GM23338 (cell line): ENCODE results near the gene KBTBD12. TPM values are rescaled to one million over a fixed set of nuclear protein-coding genes. Genes with fewer than 3 reads are reported as not detected.

Experiments used
- ATAC-seq: fragments of 200-7000 bp; cut with Tn5 transposase; 3 replicates; pipeline ENCODE4 v1.9.1; 2020
- DNase-seq: peaks from one replicate; pipeline ENCODE4 v3.0.0-alpha.2; 2015; ENCODE audit warnings: low spot score
- H2AFZ ChIP-seq: fragments of 200-600 bp; sonication (generic); 2 replicates; pipeline ENCODE4 v1.8.0; 2016; ENCODE audit warnings: antibody characterized with exemption, mild to moderate bottlenecking, moderate library complexity
- H3F3A ChIP-seq: fragments of 200-600 bp; sonication (generic); replicated peaks from 2 replicates; pipeline ENCODE4 v1.8.0; 2017; ENCODE audit warnings: antibody characterized with exemption, mixed run types, low read depth
- H3K27ac ChIP-seq: fragments of 200-600 bp; sonication (generic); 2 replicates; pipeline ENCODE4 v1.6.1; 2016; ENCODE audit warnings: low read depth
- H3K27me3 ChIP-seq: fragments of 200-600 bp; sonication (generic); 2 replicates; pipeline ENCODE4 v1.8.0; 2016; ENCODE audit warnings: mild to moderate bottlenecking, mixed run types, moderate library complexity; ENCODE audit not compliant: insufficient read depth
- H3K36me3 ChIP-seq: fragments of 200-600 bp; sonication (generic); 2 replicates; pipeline ENCODE4 v1.8.0; 2016; ENCODE audit warnings: mild to moderate bottlenecking; ENCODE audit not compliant: insufficient read depth
- H3K4me1 ChIP-seq: fragments of 200-600 bp; sonication (generic); 2 replicates; pipeline ENCODE4 v1.8.0; 2016; ENCODE audit warnings: mild to moderate bottlenecking, moderate library complexity; ENCODE audit not compliant: insufficient read depth
- H3K4me2 ChIP-seq: fragments of 200-600 bp; sonication (generic); 2 replicates; pipeline ENCODE4 v1.7.1; 2017; ENCODE audit warnings: mixed run types
- H3K4me3 ChIP-seq: fragments of 200-600 bp; sonication (generic); 2 replicates; pipeline ENCODE4 v1.6.1; 2016; ENCODE audit warnings: mixed run types
- H3K79me2 ChIP-seq: fragments of 200-600 bp; sonication (generic); replicated peaks from 2 replicates; pipeline ENCODE4 v1.8.0; 2017; ENCODE audit warnings: mild to moderate bottlenecking; ENCODE audit not compliant: insufficient read depth
- H3K9me2 ChIP-seq: fragments of 200-600 bp; sonication (generic); 2 replicates; pipeline ENCODE4 v1.8.0; 2017; ENCODE audit not compliant: insufficient read depth
- H4K20me1 ChIP-seq: fragments of 200-600 bp; sonication (generic); replicated peaks from 2 replicates; pipeline ENCODE4 v1.8.0; 2017; ENCODE audit warnings: mild to moderate bottlenecking; ENCODE audit not compliant: insufficient read depth
- H3K27ac Mint-ChIP-seq: 2 replicates; pipeline ENCODE4 v1.8.0; 2020; ENCODE audit warnings: inconsistent platforms, mild to moderate bottlenecking, moderate library complexity, mixed read lengths
- H3K27me3 Mint-ChIP-seq: 3 replicates; pipeline ENCODE4 v1.8.0; 2022; ENCODE audit warnings: low read depth, mild to moderate bottlenecking, moderate library complexity, mixed read lengths, inconsistent platforms; ENCODE audit not compliant: insufficient read depth, poor library complexity
- H3K36me3 Mint-ChIP-seq: 3 replicates; pipeline ENCODE4 v1.8.0; 2021; ENCODE audit warnings: low read depth, mild to moderate bottlenecking, inconsistent platforms, moderate library complexity, mixed read lengths
- H3K4me1 Mint-ChIP-seq: 3 replicates; pipeline ENCODE4 v1.8.0; 2020; ENCODE audit warnings: mild to moderate bottlenecking, inconsistent platforms, mixed read lengths
- H3K4me3 Mint-ChIP-seq: 3 replicates; pipeline ENCODE4 v1.8.0; 2021; ENCODE audit warnings: moderate library complexity, mild to moderate bottlenecking, inconsistent platforms, mixed read lengths
- H3K9me3 Mint-ChIP-seq: 3 replicates; pipeline ENCODE4 v1.8.0; 2020; ENCODE audit warnings: moderate library complexity, mild to moderate bottlenecking, inconsistent platforms, mixed read lengths
- EZH2 ChIP-seq: fragments of 200-600 bp; sonication (generic); IDR thresholded peaks from one replicate; pipeline ENCODE4 v1.8.0; 2017; ENCODE audit warnings: antibody characterized with exemption, mild to moderate bottlenecking, low read depth; ENCODE audit not compliant: unreplicated experiment
- REST ChIP-seq: IDR thresholded peaks from one replicate; pipeline ENCODE4 v1.6.1; 2018; ENCODE audit warnings: antibody characterized with exemption; ENCODE audit not compliant: unreplicated experiment
- STAT1 ChIP-seq: IDR thresholded peaks from one replicate; pipeline ENCODE4 v1.6.1; 2016; ENCODE audit warnings: antibody characterized with exemption; ENCODE audit not compliant: unreplicated experiment
- ZNF331 ChIP-seq: fragments of 250-450 bp; sonication (Bioruptor Pico); IDR thresholded peaks from 2 replicates; pipeline ENCODE4 v1.5.0; 2020; ENCODE audit warnings: low read depth, mild to moderate bottlenecking, moderate library complexity
- polyA plus RNA-seq: library from polyadenylated mRNA; unstranded; fragments of >200 nt; fragmentation: Nextera tagmentation; extraction: Ambion mirVana; gene quantifications from 2 replicates; pipeline ENCODE4 v1.2.1, GENCODE V29; 2016
- total RNA-seq: library from RNA; depleted of rRNA; stranded (reverse); fragments of >200 nt; shearing (Covaris generic); gene quantifications from 2 replicates; pipeline ENCODE4 v1.2.3, GENCODE V29; 2014

KBTBD12 gene
- total and polyA plus RNA-seq, 2 experiments from 2014 or later, result 0.53 to 0.69 TPM

- Histone ChIP-seq H3K9me2 (no peaks in the 10 kb centered on the region), H3F3A (0 out of 2 replicates have a peak, but pooled peaks cover 9% of the 10 kb centered on the region), H3K4me1 (peaks cover 14% of the 10 kb centered on the region), H4K20me1 (no peaks in the 10 kb centered on the region), H3K36me3 (no peaks in the 10 kb centered on the region), H3K4me2 (peak overlapping the region; percentile 65), H3K27me3 (no peaks in the 10 kb centered on the region), H3K79me2 (no peaks in the 10 kb centered on the region), H3K27ac (no peak overlapping the region), H3K4me3 (peak overlapping the region; percentile 34; the same call in 1 of the 2 replicates), H2AFZ (peak overlapping the region; percentile 96)
- peaks cover 18% of the 10 kb centered on the region for H3K4me1 Mint-ChIP-seq
- DNase-seq (peak; percentile 46), ATAC-seq (peak; percentile 34)
- TF ChIP-seq ZNF331 (CRISPR knock-in tag), result no peak
- no peak for TF ChIP-seq EZH2
- no peaks in the 10 kb centered on the region for H3K9me3 Mint-ChIP-seq
- no peak overlapping the region; the same call in 2 of the 3 replicates for H3K4me3 Mint-ChIP-seq
- no peak overlapping the region for H3K27ac Mint-ChIP-seq
- H3K36me3 Mint-ChIP-seq, result no peaks in the 10 kb centered on the region
- H3K27me3 Mint-ChIP-seq, result peaks cover 4% of the 10 kb centered on the region
These were observed 92.0 kb downstream of the KBTBD12 start for GRCh38 chr3:128007033-128007424.

GRCh38 chr3:128009952-128010846 is 95.2 kb downstream of the KBTBD12 start:
- Mint-ChIP-seq H3K4me1 (peaks cover 18% of the 10 kb centered on the region), H3K4me3 (no peak overlapping the region; the same call in 2 of the 3 replicates), H3K27ac (no peak overlapping the region), H3K27me3 (peaks cover 2% of the 10 kb centered on the region), H3K9me3 (no peaks in the 10 kb centered on the region), H3K36me3 (no peaks in the 10 kb centered on the region)
- DNase-seq, result no peak
- no peak overlapping the region for H3K4me3 ChIP-seq
- ATAC-seq, result no peak
- no peaks in the 10 kb centered on the region for H3K79me2 ChIP-seq
- H3K9me2 ChIP-seq, result 0 out of 2 replicates have a peak, but pooled peaks cover 3% of the 10 kb centered on the region
- TF ChIP-seq STAT1 (no peak), REST (no peak)
- H3K27ac ChIP-seq, result no peak overlapping the region
- H2AFZ ChIP-seq, result no peak overlapping the region
- H3K4me1 ChIP-seq, result peaks cover 14% of the 10 kb centered on the region
- no peaks in the 10 kb centered on the region for H3K36me3 ChIP-seq
- H3K27me3 ChIP-seq, result no peaks in the 10 kb centered on the region
- no peak overlapping the region for H3K4me2 ChIP-seq
- H4K20me1 ChIP-seq, result no peaks in the 10 kb centered on the region
- 0 out of 2 replicates have a peak, but pooled peaks cover 9% of the 10 kb centered on the region for H3F3A ChIP-seq
